GM10248 (cell line): ENCODE results near the gene CD63.
A peak's percentile ranks its signal among the peaks of the same experiment; 100 is the strongest.

Experiments
- CTCF ChIA-PET: fragments of 300-600 bp; sonication (Branson Sonifier 250); formaldehyde crosslinking; extraction: SDS; loops from one replicate; lab custom pipeline; 2021; ENCODE audit warnings: antibody characterized with exemption; lab: Yijun Ruan, JAX
- POLR2A ChIA-PET: fragments of 350-650 bp; sonication (Branson Sonifier 250); formaldehyde crosslinking; extraction: SDS; loops from one replicate; lab custom pipeline; 2020; ENCODE audit warnings: antibody characterized with exemption; lab: Yijun Ruan, JAX
- DNase-seq: peaks from one replicate; pipeline ENCODE4 v3.0.0; 2012; ENCODE audit errors: extremely low spot score
- CTCF ChIP-seq: IDR thresholded peaks from 2 replicates; pipeline ENCODE4 v1.5.1; 2012; ENCODE audit warnings: mild to moderate bottlenecking, low read depth; ENCODE audit errors: extremely low read depth, missing control alignments, control extremely low read depth

The CD63 gene

GRCh38 chr12:55741931-55742680 lies 13.3 kb upstream of the CD63 start:
- CTCF ChIA-PET: interaction anchor here (0.8 to 5.7 kb wide), 9 partner anchors 10 to 448 kb away, joined by 3 to 48 read pairs (median 4); partner anchors contain the start of genes SMARCC2, SUOX and ZC3H10
- no peak for TF ChIP-seq CTCF
- no peak for DNase-seq
- POLR2A ChIA-PET: interaction anchor here (0.5 to 1.8 kb wide), 5 partner anchors 19 to 968 kb away, joined by 3 to 7 read pairs (median 4); partner anchors contain the start of genes ORMDL2 and SARNP

GRCh38 chr12:55739025-55739378 lies 10.2 kb upstream of the CD63 start:
- ChIA-PET CTCF (interaction anchor here (0.8 to 5.7 kb wide), 80 partner anchors 8 to 725 kb away, joined by 3 to 73 read pairs (median 6); partner anchors contain the start of genes BLOC1S1, CD63, DGKA and DNAJC14), POLR2A (interaction anchor here (1.3 to 1.7 kb wide), 3 partner anchors 9 to 234 kb away, joined by 3 to 11 read pairs (median 6); partner anchors contain the start of genes ORMDL2 and SARNP)
- no peak for TF ChIP-seq CTCF
- DNase-seq: no peak

GRCh38 chr12:55738123-55739024 lies 9.6 kb upstream of the CD63 start:
- POLR2A ChIA-PET: interaction anchor here (0.5 to 1.7 kb wide), 5 partner anchors 9 to 428 kb away, joined by 3 to 11 read pairs (median 5); partner anchors contain the start of genes ORMDL2 and SARNP
- TF ChIP-seq CTCF: peak; percentile 78
- DNase-seq: peak; percentile 83
- CTCF ChIA-PET: interaction anchor here (0.8 to 5.7 kb wide), 94 partner anchors 8 to 726 kb away, joined by 3 to 73 read pairs (median 5); partner anchors contain the start of genes BLOC1S1, CD63, DGKA and DNAJC14

- no peak for DNase-seq
- POLR2A ChIA-PET: interaction anchor here (0.5 to 1.7 kb wide), 5 partner anchors 8 to 429 kb away, joined by 3 to 11 read pairs (median 5); partner anchors contain the start of genes ORMDL2 and SARNP
These were observed 8.8 kb upstream of the CD63 start for GRCh38 chr12:55737581-55738122.

GRCh38 chr12:55736780-55737580 lies 8.2 kb upstream of the CD63 start:
- DNase-seq: peak; percentile 59
- POLR2A ChIA-PET: interaction anchor here (0.6 kb wide), 1 partner anchor 365 kb away, joined by 3 read pairs; no protein-coding TSS in a partner anchor
- CTCF ChIA-PET: interaction anchor here (0.9 to 5.7 kb wide), 35 partner anchors 7 to 548 kb away, joined by 3 to 73 read pairs (median 11); partner anchors contain the start of genes BLOC1S1, CD63, DGKA and ORMDL2
- TF ChIP-seq CTCF: peak; percentile 83

More at GRCh38 chr12:55737581-55738122, 8.8 kb upstream of the CD63 start:
- no peak for TF ChIP-seq CTCF
- CTCF ChIA-PET: interaction anchor here (0.8 to 5.7 kb wide), 72 partner anchors 8 to 726 kb away, joined by 3 to 73 read pairs (median 6); partner anchors contain the start of genes BLOC1S1, CD63, DGKA and ORMDL2
